Ramos (cell line): ENCODE results near the gene MX1.

Experiments
- in situ Hi-C: fragments of 300-500 bp; cut with MboI; formaldehyde crosslinking; loops from one replicate; pipeline ENCODE4 v1.14.3; 2022; ENCODE audit warnings: low sequenced_read_pairs; ENCODE audit not compliant: unreplicated experiment

Gene MX1

DNA sequence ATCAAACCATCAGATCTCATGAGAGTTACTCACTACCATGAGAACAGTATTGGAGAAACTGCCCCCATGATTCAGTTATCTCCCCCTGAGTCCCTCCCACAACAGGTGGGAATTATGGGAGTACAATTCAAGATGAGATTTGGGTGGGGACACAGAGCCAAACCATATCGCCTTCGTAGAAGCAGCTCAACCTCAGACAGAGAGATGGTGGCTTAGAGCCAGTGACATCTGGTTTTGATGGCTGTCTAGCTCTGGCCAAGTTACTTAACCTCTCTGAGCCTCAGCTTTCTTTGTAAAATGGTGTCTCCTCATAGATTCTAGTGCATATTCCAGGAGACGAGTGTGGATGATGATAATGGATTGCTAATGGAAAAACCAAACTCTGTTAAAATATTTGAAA is 27.2 kb downstream of the MX1 start:
- in situ Hi-C loops, result no loop called here

DNA sequence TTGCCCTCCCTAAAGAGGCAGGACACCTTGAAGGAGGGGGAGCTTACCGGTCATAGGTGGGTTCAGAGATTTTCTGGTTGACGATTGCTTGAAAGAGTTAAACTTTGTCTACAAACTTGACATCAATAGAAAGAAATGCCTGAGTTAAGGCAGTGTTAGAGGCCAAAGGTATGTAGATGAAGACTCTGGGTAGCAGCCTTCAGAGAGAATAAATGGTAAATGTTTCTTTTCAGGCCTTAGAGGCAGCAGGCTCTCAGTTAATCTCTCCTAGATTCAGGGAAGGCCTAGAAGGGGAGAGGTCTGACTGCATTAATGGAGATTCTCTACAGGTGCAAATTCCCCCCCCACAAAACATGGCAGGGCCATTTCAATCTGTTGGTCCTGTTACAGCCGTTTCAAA is 27.7 kb downstream of the MX1 start:
- in situ Hi-C loops, result no loop called here

DNA sequence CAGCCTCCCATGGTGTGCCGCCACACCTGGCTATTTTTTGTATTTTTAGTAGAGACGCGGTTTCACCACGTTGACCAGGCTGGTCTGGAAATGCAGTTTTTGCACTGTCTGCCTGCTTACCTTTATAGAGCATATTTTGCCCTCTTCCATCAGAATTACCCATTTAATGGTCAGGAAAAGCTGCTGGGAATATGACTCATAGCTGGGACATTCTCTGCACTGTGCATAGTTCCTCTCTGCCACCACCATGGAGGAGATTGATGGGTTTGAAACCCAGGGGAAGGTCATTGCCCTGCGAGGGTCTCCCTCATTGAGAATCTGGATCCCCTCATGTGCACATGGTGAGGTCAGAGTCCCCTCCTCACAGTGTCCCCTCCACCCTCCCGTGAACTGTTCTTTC is 32.1 kb downstream of the MX1 start:
- in situ Hi-C loops, result no loop called here

DNA sequence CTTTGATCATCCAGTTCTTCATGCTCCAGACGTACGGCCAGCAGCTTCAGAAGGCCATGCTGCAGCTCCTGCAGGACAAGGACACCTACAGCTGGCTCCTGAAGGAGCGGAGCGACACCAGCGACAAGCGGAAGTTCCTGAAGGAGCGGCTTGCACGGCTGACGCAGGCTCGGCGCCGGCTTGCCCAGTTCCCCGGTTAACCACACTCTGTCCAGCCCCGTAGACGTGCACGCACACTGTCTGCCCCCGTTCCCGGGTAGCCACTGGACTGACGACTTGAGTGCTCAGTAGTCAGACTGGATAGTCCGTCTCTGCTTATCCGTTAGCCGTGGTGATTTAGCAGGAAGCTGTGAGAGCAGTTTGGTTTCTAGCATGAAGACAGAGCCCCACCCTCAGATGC is 32.5 kb downstream of the MX1 start:
- in situ Hi-C loops, result no loop called here

DNA sequence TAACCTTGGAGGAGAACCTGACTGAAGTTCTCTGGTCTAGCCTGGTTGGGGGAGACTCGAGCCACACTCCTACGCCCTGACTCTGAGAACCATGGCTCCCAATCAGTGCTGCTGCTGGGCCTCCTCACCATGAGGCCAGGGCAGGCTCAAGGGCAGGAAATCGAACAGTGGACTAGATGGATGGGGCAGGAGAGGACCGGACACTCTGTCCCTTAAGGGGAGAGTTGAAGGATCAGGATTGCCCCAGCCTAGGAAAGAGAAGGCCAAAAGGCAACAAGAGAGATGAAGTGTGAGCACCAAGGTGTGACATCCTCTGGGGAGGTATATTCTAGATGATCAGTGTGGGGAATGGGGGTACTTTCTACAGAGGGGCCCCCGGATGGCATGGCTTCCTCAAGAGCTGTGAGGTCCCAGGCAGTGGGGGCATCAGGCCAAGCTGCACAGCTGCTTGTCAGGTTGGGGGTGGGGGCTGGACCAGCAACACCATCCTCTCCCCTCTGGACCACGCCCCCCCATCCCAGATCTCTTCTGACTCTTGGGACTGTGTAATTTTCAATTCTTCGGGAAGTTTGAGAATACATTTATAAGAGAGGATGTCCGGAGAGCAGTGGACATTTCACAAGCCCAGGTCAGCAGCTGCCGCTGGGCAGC is 34.0 kb downstream of the MX1 start:
- in situ Hi-C loops, result no loop called here

DNA sequence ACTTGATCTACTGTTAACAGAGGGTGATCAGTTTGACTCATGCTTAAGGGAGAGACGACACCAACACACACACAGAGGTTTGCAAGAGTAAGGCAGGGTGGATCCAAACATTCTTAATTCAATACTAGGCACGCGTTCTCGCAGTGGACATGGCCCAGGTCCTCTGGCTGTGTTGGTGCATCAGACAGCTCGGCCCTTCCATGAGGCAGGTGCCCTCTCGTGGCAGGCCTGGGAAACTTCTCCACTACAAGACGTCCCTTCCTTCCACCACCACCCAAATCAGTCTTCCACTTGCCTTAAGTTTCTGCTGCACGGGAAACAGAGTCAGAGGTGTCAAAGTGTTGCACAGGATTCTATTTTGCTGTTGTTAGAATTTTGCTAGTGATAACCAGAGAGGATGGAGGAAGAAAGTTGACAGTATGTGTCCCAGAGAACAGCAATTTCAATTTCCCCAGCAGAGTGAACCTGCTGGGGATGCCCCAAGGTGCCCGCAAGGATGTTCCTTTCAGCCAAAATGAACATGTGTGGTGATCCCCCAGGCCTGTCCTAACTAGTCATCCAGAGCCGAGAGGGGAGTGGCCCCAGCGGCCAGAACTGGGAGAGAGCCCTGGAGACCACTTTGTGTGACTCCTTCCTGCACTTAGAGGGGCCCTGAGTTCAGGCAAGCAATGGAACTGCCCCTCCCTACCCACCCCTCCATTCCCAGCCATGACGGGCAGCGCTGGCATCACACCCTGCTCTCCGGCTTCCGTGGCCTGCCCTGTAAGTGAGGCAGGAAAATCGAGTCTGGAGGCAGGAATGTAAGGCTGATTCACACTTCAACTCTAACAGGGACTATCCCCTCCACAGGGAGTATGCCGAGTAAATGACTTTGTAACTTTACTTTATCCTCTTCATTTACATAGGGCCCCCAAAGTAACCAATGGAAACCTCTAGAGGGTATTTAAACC is 34.8 kb downstream of the MX1 start:
- in situ Hi-C loops, result no loop called here

DNA sequence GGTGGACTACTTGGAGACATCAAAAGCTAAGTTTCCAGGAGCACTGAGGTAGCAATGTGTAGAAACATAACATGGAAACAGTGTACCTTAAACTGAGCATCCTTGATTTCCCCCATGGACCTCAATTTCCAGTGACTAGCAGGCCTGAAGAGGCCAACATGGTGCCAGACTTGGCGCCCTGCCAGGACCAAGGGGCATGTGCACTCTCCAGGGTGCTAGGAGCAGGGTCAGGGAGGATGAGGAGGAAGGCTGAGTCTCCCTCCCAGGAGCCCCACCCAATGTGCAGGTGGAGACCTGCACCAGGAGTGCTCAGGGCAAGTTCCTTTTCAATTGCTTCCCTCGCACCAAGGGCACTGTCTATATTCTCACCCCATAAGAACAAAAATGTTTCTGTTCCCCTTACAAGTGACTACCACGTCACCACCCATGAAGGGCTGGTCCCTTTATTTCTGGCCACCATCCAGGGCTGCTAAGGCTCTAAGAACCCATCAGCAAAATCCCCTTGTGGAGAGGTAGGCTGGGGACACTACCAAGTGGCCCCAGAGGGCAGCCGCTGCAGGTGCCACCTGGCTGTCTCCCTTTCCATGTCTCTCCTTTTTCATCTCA is 39.2 kb downstream of the MX1 start:
- in situ Hi-C loops, result no loop called here

DNA sequence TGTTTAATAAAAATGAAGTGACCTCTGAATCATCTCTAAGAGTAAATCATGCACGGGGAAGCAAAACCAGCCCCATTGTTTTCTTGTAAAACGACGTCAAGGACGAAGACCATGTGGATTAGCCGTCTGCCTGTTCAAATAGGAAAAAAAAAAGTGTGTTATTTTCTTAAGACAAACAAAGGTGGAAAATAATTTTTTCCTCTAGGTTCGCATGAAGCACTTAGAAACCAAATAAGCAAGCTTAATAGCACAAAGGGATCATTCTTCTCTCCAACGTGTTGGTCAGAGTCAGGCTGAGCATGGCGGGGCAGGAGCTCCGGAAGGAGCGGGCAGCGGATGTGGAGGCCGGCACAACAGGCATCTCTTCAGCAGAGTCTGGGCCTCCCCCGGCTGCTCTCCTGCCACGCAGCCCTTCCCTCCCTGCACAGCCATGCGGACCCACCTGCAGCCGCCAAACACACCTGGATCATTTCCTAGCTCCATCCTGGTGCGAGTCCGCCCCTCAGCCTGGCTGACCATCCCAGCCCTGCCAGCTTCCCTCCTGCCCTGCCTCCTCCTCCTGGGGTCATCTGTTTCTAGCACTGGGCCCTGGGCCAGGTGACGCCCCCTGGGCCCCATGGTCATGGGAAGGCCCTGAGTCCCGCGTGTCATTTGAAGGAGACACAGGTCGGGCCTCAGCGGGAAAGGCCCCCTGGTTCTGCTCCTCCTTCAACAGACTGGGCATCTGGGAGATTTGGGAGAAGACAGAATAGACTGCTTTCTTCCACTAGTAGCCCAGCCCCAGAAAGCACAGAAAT is 40.2 kb downstream of the MX1 start:
- in situ Hi-C loops, result no loop called here

DNA sequence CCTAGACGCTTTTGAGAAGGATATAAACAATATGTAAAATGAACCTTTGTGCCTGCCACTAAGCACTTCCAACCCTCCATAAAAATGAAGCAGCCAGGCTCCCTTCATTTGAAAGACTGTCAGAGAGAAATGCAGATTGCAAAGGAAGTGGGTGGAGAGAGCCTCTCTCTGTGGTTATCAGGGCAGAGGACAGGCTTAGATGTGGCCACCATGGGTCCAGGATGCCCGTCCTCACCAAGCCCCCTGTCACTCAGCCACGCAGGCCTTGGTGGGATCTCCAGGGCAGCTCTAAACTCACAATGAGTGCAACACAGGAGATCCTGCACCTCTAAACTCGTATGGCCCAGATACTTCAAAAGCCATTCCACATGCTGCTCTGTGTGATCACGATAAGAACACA is 44.0 kb downstream of the MX1 start:
- in situ Hi-C loops, result no loop called here

DNA sequence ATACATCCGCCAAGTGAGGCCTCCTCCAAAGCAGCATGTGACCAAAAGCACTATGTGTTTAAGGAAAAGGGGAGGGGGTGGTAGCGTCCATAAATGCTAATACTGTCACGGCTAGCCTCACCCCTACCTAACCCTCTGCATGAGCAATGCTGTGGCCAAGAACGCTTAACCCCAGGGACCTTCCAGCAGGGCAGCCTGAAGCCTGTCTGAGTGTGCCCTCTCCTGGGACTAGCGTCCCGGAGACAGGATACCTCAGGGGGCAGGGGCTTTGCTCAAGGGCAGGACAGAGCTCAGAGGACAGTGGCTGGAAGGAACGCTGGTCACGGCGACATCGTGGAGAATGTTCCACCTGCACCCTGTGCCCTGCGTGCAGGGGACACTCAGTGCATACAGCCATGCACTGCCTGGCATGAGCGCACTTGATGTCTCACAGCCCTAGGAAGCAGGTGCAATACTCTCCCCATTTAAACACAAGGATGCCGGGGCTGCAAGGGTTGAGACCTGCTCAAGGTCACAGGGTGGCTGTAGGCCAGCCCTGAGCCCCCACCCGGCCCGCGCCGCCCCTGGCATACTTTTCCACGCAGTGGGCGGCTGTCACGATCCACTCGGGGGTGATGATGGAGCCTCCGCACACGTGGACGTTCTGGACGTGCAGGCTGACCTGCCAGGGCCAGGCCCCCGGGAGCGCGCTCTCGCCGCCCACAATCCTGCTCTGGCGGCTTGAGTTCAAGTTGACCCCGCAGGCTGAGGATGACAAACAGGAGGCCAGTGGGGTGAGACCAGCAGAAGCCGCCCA is 46.9 kb downstream of the MX1 start:
- in situ Hi-C loops, result no loop called here

DNA sequence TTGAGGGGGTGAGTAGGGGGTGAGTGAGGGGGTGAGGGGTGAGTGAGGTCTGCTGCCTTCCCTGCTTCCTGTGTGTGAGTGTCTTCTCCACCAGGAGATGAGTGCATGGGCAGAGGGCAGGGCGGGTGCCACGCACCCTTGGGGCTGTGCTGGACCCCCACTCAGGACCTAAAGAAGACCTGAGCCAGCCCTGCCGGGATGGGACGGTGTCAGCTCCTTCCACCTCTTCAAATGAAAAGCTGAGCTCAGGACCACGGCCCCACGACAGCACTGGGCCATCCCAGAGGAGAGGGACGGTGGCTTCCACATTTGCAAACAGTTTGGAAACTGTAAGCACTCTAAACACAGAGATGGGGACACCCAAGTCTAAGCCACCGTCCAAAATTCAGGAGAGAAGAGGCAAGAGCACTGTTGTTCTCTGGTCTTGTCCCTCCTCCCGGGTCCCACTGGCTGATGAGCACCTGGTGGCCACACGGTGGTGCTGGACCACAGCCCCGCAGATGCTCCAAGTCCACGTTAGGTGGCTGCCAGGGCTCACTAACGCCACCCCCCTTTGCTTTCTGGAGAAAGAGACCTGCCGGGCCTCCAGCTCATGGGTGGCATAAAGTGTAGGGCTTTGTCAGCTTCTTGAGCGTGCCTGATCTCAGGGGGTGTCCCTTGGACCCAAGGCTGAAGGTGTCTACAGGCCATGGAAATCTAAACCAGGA is 49.8 kb downstream of the MX1 start:
- in situ Hi-C loops, result no loop called here

DNA sequence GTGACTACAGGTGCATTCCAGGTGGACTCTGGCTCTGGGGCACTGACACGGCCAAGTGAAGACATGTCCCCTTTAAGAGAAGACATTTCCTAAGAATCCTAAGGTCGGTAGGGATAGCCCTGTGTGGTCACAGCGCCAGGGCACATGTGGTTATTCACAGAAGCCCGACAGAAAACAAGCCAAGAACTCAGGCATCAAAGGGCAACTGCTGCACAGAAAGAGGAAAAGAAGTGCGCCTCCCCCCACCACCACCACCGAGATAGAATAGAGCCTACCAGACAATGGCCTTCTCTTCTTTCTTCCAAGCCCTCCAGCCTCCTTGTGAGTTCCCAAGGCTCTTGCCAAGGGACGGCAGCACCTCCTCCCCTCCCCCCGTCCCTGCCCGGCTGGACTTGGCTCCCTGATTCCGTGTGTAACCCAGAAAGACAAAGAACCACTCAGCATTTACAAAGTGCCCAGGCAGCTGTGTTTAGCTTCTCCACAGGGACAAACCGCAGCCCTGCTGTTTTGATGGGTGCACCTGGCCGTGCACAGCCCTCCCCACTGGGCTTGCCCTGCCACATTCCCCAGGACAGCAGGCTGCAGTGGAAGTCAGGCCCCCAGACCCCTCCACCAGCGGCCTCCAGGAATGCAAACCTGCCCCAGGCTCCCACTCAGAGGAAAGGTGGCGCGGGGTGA is 51.7 kb downstream of the MX1 start:
- in situ Hi-C loops, result no loop called here

DNA sequence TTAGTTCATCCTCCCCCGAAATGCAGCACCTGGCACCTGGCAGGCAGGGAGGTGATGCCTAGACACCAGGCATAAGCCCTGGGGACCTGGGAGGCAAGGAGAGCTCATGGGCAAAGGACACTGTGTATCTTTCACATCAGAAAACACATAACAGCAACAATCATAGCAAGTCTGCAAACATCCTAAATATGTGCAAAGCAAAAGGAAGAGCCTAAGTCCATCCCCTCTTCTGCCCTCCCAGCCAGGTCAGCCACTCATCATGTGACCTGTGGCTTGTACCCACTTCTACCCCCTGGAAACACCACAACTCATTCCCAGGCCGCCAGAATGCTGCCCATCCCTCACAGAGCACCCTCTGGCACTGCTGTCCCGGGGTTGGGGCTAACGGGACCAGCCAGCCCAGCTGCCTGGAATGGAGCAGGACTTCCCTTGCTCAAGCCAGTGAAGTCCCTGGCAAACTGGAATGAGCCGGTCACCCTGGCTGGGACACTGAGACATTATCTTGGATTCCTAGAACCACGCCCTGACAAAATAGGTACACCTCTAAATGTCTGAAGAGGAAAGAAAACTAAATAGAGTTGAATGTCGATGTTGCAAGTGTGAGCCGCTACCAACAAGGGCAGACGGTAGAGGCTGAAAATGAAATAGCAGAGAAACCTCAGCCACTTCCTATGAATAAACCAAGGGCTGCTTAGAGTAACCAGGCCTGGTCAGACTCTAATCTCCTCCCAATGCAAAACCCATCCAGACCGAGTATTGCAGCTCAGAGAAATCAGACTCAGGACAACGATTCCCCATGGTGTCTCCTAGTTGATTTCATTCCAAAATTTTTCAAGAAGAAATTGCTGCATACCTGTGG is 52.5 kb downstream of the MX1 start:
- in situ Hi-C loops, result no loop called here

DNA sequence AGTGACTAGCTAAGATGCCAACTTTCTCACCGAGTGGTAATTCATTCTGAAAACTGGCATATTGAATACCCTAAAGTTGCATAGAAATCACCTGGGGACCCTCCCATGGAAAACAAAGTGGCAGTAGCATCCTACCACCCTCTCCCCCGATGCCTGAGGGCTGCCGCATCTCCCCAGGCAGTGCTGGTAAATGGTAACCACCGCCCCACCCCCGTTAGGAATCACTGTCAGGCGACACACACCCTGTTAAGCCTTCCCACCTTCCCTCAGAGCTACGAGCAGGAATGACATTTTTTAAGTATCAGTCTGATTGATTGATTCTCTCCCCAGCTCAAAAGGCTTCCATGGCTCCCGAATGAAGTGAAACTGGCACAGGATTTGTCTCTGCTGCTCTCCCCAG is 53.6 kb downstream of the MX1 start:
- in situ Hi-C loops, result no loop called here

DNA sequence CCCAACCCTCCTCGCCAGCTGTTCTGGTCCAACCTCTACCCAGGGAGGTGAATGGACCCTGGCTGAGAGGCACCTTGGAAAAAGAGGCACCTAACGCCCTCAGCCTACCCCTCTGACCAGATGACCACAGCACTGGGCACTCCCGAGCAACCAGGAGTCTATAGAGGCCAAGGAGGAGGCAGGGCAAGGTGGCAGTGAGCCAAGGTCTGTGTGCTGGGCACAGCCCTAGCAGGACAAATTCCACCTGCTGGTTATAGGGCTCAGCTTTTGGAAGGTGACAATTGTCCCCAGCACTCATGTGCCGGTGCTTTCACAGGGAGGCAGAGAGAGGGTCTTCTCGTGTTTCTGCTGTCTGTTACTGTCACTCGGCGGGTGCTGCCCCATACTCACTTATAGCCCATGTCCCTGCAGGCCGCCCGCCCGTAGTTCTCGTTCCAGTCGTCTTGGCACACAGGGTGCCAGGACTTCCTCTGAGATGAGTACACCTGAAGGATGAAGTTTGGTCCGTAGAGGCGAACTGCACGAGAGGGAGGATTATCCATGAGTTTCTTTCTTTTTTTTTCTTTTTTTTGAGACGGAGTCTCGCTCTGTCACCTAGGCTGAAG is 54.1 kb downstream of the MX1 start:
- in situ Hi-C loops, result no loop called here

DNA sequence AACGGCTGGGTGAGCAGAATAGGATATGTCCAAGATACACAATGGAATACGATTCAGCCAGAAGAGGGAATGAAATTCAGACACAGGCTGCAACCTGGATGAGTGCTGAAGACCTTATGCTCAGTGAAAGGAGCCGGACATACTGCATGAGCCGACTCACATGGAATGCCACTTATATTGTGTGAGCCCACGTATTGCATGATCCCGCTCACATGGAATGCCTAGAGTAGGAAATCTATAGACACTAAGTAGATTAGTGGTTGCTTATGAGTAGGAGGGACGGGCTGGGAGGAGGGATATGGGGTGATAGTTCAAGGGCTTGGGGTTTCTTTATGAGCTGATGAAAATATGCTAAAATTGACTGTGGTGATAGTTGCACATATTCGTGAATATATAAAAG is 55.2 kb downstream of the MX1 start:
- in situ Hi-C loops, result no loop called here

DNA sequence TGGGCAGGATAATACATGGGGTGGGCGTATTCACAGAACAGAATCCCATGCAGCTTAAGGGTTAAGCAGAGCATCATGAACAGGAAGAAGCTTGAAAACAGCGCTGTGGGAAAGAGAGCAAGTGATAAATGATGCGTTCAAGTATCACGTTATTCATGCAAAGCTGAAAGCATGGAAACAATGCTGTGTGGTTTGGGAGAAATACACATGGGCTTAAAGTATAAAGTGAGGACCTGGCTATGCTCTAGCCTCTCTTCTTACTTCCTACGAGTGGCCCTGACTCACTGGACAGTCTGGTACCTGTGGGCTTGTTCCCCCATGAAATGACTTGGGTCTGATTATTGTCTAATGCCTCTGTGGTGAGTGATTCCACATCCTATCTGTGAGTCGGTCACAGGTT is 56.3 kb downstream of the MX1 start:
- in situ Hi-C loops, result no loop called here
